ENCODE results near the gene SDS.

SDS gene

GRCh38 chr12:113348849-113349536 is 54.7 kb downstream of the SDS start:
- no peak for DNase-seq (ENCODE audit: low read depth)

GRCh38 chr12:113347892-113348291 is 55.8 kb downstream of the SDS start:
- DNase-seq (ENCODE audit: low read depth), result no peak

- DNase-seq (ENCODE audit: low read depth), result no peak
Measured at GRCh38 chr12:113347107-113347506, 56.6 kb downstream of the SDS start.

GRCh38 chr12:113346353-113346752 is 57.3 kb downstream of the SDS start:
- no peak for DNase-seq (ENCODE audit: low read depth)

GRCh38 chr12:113345318-113345717 is 58.4 kb downstream of the SDS start:
- DNase-seq (ENCODE audit: low read depth), result no peak

Measured in T follicular helper cell (primary cell).